ENCODE data around the gene ZNF467.

The ZNF467 gene

GRCh38 chr7:149723795-149724495 lies 49.4 kb downstream of the ZNF467 start:
- DNase-seq: no peak

DNA sequence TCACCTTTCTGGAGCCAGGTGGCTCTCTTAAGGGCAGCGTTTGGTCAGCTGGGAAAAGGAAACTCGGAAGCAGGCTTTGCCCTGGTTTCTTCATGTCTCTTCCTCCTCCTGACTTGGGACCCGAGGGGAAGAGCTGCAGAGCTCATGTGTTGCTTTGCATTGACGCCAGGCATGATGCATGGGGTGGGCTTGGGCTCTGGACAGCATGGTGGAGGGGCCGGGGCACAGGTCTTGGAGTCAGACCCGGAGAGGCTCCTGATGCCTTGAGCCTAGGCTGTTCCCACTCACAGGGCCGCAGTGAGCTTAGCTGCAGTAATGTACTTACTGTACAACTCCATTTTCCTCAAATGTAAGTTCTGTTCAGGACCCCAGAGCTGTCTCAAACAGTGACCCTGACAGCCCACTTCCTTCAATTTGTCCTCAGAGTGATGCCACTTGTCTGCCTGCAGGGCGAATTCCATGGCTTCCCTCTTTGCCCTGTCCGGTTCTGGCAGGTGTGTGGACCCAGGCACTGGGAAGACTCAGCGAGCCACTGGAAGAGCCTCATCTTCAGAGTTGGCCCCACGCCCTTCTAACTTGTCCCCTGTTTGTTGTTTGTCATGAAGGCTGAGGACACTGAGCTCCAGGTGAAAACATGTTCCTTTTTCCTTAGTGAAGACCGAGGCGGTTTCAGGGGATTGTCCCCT lies 50.2 kb downstream of the ZNF467 start:
- DNase-seq: no peak

- DNase-seq: no peak
Measured at GRCh38 chr7:149722356-149722957, 50.9 kb downstream of the ZNF467 start.

- no peak for DNase-seq
Measured at GRCh38 chr7:149721084-149721601, 52.2 kb downstream of the ZNF467 start.

DNA sequence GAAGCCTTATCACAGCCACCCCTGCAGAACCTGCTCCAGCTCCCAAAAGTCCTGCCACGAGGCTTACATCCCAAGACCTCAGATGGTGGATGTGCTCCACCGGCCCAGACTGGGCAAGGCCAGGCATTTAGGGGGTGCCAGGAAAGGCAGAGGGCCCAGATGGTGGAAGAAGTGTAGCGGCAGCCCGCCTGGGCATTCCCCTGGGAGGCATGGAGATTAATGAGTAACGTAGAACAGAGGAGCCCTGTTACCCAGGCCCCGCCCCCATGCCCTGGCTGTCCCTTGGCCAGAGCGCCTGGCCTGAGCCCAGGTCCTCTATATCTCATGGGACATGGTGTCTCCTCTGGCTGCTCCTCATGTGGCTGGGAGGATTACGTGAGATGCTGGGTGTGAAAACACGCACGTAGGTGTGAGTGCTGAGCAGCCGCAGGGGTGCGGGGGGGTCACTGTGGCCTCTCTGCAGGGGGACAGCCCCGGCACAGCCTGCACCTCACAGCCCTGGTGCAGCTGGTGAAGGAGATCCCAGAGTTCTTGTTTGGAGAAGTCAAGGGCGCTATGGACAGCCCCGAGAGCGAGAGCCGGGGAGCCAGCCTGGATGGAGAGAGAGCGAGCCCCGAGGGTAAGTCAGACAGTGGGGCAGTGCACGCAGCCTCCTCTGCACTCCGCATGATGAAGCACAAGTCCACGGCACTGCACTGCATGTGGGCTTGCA lies 52.9 kb downstream of the ZNF467 start:
- no peak for DNase-seq

- no peak for DNase-seq
Measured at GRCh38 chr7:149719912-149720335, 53.5 kb downstream of the ZNF467 start.

DNA sequence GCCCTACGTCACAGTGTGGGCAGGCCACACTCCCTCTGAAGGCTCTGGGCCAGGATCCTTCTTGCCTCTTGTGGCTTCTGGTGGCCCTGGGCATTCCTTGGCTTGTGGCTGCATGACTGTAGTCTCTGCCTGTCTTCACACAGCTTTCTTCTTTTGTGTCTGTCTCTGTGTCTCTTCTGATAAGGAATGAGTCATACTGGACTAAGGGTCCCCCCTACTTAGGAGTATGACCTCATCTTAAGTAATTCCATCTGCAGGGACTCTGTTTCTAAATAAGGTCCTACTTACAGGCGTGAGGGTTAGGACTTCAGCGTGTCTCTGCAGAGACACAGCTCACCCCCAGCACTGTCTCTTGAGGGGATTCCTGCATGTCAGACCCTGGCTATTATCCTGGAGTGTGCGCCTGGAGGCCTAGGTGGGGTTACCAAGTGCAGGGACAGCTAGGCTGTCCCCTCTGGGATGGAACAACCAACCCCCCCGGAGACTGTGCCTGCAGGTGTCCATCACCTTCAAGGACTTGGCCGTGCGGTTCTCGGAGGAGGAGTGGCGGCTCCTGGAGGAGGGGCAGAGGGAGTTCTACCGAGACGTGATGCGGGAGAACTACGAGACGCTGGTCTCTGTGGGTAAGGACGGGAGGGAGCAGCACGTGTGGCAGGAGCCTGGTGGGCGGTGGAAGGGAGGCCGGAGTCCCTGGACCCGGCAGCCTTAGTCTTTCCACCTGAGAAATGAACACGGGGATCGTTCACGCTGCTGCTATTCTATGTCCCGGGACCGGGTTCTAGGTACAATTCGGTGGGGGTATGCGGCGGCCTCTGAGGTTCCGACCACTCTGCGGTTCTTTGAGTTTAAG lies 54.1 kb downstream of the ZNF467 start:
- no peak for DNase-seq

DNA sequence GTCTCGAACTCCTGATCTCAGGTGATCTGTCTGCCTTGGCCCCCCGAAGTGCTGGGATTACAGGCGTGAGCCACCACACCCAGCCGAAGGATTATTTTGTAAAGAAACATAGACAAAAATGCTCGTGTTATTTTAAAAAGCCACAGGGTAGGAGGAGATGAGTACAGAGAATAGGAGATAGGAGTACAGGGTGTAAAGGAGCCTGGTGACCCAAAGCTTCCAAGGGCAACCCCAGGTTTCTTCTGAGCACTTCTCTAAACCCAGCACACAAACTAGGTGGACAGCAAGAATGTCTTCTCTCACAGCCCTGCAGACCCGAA lies 54.7 kb downstream of the ZNF467 start:
- DNase-seq: no peak

DNA sequence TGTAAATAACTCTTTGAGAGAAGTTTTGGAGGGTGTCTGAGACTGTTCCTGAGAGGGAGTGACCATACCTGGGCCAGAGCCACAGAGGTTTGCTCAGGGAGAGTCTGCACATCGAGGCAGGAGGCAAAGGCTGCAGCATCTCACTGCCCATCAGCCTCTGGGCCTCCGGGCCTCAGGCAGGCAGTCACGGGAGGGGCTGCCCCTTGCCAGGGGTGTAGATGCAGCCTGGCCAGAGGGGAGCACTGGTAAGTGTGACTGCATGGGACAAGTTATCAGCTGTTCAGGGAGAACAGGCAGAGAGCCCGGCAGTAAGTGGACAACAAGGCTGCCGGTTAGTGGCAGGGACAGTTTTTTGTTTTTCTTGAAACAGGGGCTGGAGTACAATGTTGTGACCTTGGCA lies 55.9 kb downstream of the ZNF467 start:
- no peak for DNase-seq

DNA sequence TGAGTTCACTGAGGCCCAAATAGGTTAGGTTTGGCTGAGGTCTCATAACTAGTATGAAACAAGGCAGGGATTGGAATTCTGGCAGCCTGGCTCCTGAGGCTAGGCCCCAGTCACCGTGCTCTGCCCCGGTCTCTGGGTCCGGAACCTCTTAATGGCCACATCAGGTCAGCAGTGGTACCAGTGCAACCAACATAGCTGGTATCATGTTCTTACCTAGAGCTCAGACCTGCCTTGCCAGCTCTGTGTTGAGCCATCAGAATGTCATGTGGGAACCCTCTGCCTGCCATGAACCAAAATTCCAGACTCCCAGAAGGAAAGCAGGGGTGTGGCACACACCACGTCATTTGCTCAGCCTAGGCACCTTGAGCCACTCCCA lies 56.5 kb downstream of the ZNF467 start:
- no peak for DNase-seq

DNA sequence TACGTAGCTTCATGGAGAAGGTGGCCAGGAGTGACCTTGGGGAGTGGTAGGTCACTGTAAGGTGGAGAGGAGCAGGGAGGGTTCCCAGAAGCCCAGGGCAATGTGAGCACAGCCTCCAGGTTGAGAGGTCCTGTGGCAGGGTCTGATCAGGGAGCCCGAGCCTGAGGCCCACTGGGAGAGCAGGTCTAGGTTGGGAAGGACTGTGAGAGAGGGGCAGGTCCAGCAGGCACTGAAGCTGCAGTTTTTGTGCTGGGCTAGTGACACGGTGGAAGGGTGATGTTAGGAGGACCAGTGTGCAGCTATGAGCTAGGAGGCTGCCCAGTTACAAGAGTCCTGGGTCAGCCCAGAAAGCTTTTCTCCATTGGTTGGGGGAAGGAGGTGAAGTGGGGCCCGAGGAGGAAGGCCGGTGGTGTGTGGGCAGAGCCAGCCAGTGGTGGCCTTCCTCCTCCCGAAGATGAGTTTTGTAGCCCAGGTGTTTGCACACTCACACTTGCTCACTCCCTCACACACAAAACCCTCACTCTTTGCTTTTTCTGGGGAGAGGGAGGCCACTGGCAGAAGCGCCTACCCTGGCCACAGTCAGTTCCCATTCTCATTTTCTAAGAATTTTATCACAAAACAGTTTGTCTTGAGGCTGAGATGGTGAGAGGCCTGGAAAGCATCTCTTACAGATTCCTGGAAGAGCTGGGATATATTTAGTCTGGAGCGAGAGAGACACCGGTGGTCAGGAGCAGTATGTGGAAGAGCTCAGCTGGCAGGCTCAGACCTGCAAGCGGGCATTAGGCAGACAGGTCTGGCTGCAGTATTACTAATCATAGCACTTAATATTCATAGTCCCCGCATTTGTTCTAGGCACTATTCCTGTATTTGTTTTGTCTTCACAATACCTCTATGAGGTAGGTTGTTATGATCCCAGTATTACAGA lies 57.1 kb downstream of the ZNF467 start:
- DNase-seq: no peak

DNA sequence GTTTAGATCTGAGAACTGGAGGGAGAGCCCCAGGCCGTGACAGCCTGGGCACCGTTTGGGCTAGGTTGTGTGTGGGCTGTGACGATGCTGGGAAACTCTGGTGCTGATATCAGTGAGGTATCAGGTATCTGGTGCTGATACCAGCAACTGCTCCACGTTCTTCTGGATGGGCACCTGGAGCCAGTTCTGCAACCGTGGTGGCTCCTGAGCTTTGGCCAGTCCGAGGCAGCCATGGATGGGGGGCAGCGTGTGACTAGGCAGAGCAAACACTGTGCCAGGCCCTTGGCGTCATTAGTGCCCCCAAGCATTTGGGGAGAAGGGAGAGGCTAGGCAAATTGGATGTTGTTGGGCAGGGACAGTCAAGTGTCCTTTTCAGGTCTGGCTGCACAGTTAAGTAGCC lies 57.9 kb downstream of the ZNF467 start:
- no peak for DNase-seq

DNA sequence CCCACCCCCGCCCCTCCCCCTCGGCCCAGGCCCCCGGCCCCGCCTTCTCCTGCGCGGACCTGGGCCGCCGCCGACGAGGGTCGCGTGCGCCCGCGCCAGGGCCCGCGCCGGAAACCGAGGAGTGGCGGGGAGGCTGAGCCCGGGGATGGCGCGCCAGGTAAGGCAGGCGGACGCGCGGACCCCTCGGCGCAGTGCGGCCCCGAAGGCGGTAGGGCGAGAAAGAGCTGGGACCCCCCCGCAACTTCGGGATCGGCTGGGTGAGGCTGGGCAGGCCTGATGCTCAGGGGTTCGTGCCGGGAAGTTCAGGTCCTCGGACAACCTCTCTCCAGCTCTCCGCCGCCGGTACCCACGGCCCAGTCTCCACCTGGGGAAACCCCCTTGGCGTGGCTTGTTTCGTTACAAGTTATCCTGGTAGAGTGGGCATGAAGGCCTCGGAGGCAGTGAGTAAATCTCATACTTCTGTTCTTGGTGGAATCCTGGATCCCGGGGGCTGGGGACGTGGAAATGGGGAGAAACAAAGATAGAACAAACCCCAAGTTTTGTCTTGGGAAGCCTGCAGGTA lies 58.4 kb downstream of the ZNF467 start:
- DNase-seq: peak; percentile 65

All from CD4-positive, alpha-beta T cell treated with Interleukin-10 for 1 hour (primary cell).